Astrocyte of the cerebellum (primary cell): ENCODE data around the gene NPIPB2.
"Not testable (repeated sequence)": the region's sequence is repeated elsewhere in the genome, so short reads cannot be mapped to it uniquely, and the experiment has no call there.

Experiments used
- DNase-seq: peaks from one replicate; pipeline ENCODE4 v3.0.0-alpha.2; 2011; ENCODE audit warnings: low read depth
- H3K4me3 ChIP-seq: 2 replicates; pipeline ENCODE4 v1.5.1; 2011; ENCODE audit warnings: mild to moderate bottlenecking, low read depth, low read length, moderate library complexity
- in situ Hi-C: cut with HindIII; loops from 2 replicates; pipeline ENCODE4 v1.10.0; 2017; ENCODE audit warnings: low sequenced_read_pairs
- TF ChIP-seq, protein P1 (sequence below): IDR thresholded peaks from 2 replicates; pipeline ENCODE4 v1.5.1; 2012; ENCODE audit warnings: low read length, low read depth, moderate library complexity, mild to moderate bottlenecking; ENCODE audit errors: missing control alignments

NPIPB2 gene

DNA sequence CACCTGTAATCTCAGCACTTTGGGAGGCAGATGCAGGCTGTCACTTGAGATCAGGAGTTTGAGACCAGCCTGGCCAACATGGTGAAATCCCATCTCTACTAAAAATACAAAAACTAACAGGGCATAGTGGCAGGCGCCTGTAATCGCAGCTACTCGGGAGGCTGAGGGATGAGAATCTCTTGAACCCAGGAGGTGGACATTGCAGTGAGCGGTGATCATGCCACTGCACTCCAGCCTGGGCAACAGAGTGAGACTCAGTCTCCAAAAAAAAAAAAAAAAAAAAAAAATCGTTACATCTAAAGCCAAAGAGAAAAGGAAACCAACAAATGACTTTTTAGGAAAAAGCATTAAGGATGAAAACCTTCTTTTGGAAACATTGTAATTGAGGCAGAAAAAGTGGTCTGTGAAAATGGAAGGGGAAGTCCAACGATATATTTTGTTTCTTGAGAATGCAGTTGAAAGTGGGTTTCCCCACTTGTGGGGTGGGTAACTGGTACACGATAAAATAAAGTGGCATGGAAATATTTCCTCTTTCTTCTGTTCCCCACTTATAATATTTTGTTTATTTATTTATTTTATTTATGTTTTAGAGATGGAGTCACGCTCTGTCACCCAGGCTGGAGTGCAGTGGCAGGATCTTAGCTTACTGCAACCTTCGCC lies 37.3 kb upstream of the NPIPB2 start:
- TF ChIP-seq, protein P1, sequence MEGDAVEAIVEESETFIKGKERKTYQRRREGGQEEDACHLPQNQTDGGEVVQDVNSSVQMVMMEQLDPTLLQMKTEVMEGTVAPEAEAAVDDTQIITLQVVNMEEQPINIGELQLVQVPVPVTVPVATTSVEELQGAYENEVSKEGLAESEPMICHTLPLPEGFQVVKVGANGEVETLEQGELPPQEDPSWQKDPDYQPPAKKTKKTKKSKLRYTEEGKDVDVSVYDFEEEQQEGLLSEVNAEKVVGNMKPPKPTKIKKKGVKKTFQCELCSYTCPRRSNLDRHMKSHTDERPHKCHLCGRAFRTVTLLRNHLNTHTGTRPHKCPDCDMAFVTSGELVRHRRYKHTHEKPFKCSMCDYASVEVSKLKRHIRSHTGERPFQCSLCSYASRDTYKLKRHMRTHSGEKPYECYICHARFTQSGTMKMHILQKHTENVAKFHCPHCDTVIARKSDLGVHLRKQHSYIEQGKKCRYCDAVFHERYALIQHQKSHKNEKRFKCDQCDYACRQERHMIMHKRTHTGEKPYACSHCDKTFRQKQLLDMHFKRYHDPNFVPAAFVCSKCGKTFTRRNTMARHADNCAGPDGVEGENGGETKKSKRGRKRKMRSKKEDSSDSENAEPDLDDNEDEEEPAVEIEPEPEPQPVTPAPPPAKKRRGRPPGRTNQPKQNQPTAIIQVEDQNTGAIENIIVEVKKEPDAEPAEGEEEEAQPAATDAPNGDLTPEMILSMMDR, result no peak
- DNase-seq, result no peak
- no peak overlapping the region for H3K4me3 ChIP-seq
- in situ Hi-C loops, result no loop called here

DNA sequence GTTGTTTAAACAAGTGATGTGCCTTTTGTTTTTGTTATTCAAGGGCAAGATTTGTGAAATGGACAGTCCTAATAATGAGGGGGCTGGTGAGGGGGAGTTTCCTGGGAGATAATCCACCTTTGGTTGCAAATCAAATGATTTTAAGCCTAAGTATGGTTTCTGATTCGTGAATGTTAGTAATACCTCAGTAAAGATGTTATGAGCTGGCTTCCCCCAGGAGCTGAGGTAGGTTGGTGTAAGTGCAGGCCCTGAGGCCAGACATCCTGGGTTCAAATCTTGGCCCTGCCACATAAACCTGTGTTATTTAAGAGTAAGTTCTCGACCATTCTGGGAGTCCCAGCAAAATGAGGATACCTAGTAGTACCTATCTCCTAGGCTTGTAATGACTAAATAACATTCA lies 36.2 kb upstream of the NPIPB2 start:
- H3K4me3 ChIP-seq, result peak overlapping the region; percentile 97
- no peak for DNase-seq
- TF ChIP-seq, protein P1, result no peak
- in situ Hi-C loops, result no loop called here

DNA sequence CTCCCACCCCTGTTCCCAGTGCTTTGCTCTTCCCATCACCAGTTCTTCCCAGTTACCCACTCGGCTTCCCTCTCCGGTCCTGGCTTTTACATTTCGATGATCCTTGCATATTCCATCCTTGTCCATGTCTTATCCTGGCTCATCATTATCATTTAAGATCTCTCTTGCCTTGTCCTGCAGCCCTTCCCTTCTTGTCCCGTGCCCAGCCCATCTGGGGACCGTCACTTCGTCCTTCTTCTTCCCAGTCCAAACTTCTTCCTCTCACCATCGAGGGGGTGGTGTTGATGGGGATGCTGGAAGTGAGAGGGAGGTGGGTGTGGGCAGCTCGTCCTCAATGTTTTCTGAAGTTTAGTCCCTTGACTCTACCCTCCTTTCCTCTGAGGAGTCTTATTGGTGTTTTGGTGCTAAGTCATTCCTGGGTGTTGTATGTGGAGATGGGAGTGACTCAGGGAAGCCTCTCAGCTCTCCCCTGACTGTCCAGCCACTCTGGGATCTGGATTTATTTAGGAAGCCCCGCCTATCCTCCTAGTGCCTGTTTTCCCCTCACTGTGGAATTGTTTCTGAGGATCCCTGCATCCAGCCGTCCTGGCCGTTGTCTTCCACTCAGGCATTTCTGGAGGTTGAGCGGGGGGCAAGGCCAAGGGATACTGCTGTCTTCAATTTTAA lies 35.7 kb upstream of the NPIPB2 start:
- in situ Hi-C loops, result no loop called here
- H3K4me3 ChIP-seq, result peak overlapping the region; percentile 97
- TF ChIP-seq, protein P1, result no peak
- DNase-seq, result peak; percentile 42

DNA sequence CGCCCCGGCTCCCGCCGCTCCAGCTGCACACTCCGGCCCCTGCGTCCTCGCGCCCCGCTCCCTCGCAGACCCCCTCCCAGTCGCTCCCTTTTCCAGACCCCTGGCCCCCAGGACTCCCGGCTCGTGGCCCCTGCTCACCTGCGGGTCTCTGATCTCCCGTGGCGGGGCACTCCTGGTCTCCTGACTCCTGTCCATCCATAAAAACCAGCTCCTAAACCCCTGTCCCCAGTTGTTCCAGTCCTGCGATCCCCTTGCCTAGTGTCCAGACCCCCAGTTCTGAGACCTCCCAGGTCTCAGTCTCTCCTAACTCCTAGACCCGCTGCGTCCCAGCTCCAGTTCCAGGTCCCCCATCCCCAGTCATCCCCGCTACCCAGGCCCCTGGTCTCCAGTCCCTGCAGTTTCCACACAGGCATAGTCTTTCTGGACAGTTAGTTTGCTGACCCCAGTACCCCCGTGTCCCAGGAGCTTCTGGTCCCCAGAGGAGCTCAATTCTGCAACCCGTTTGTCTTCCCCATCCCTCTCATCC lies 35.1 kb upstream of the NPIPB2 start:
- no peak for DNase-seq
- TF ChIP-seq, protein P1, result no peak
- H3K4me3 ChIP-seq, result peak overlapping the region; percentile 97
- in situ Hi-C loops, result no loop called here

DNA sequence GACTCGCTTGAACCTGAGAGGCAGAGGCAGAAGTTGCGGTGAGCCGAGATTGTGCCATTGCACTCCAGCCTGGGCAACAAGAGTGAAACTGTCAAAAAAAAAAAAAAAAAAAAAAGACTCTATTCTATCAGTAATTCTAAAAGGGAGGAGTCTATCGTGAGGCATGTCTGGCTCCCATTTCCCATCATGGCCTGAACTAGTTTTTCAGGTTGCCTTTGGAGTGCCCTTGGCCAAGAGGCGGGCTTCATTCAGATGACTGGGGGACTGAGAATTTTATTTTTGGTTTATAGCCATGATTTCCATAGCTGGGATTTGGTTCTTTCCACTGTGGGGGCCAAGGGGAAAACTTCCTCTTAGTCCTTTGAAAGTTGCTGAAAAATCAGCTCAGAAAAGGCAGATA lies 31.2 kb upstream of the NPIPB2 start:
- H3K4me3 ChIP-seq, result no peak overlapping the region
- TF ChIP-seq, protein P1, result no peak
- in situ Hi-C loops, result no loop called here
- no peak for DNase-seq

DNA sequence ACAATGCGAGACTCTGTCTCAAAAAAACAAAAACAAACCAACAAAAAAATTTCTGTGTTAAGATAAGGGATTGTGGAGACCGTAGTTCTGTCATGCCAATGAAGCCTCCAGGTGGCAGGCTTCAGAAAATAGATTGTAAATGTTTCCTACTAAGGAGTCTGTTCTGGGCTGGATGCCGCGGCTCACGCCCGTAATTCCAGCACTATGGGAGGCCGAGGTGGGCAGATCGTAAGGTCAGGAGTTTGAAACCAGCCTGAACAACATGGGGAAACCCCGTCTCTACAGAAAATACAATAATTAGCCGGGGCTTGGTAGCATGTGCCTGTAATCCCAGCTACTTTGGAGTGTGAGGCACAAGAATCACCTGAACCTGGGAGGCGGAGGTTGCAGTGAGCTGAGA lies 30.3 kb upstream of the NPIPB2 start:
- H3K4me3 ChIP-seq, result no peak overlapping the region
- TF ChIP-seq, protein P1, result peak; percentile 31
- no peak for DNase-seq
- in situ Hi-C loops, result no loop called here

DNA sequence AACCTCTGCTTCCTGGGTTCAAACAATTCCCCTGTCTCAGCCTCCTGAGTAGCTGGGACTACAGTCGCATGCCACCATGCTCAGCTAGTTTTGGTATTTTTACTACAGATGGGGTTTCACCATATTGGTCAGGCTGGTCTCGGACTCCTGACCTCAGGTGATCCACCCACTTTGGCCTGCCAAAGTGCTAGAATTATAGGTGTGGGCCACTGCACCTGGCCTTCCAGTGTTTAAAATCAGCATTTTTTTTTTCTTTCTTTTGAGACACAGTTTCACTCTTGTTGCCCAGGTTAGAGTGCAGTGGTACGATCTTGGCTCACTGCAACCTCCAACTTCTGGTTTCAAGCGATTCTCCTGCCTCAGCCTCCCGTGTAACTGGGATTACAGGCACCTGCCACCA lies 28.4 kb upstream of the NPIPB2 start:
- H3K4me3 ChIP-seq, in situ Hi-C loops, DNase-seq: not testable (repeated sequence)
